ENCODE results near the gene PRDX5. TPM values are rescaled to one million over a fixed set of nuclear protein-coding genes. Genes with fewer than 3 reads are reported as not detected.

The PRDX5 gene
- total and polyA plus RNA-seq, 9 of the 15 experiments (the other 6 are each of a cell fraction or from before 2014, with no cell fraction given): 40.8 to 327 (median 204) TPM

DNA sequence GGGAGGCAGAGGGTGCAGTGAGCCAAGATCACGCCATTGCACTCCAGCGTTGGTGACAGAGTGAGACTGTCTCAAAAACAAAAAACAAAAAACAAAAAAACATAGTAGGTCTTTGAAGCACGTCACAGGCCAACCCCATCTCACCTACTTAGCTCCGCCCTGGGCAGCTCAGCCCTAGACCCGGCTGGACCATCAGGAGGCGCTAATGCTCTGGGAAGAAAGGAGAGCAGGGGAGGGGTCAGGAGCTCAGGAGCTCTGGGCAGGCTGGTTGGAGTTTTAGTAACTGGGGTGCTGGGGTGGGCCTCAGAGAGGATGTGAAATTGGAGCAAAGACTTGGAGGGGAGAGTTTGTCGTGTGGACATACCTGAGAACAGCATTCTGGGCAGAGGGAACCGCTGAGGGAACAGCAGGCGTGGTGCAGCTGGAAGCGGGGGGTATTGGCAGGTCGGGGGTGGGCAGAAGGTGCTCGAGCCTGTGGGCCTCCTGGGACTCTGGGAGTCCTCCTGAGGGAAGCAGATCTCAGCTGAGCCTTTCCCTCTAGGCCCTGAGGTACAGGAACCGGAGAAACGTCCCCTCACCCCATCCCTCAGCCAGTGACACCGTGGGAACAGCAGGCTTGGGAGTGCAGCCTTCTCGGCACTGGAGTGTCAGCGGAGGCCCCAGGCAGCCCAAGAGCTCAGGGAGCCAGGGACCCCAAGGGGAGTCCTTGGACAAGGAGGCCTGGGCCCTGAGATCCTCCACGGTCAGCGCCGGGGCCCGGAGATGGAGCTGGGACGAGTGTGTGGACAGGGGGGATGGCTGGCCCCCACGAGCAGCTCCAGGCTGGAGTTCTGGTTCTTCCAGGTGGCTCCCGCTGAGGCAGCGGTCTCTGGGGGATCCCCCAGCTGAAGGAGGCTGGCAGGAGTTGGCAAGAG lies 38.8 kb downstream of the PRDX5 start (continued):
- TF ChIP-seq, protein P1, sequence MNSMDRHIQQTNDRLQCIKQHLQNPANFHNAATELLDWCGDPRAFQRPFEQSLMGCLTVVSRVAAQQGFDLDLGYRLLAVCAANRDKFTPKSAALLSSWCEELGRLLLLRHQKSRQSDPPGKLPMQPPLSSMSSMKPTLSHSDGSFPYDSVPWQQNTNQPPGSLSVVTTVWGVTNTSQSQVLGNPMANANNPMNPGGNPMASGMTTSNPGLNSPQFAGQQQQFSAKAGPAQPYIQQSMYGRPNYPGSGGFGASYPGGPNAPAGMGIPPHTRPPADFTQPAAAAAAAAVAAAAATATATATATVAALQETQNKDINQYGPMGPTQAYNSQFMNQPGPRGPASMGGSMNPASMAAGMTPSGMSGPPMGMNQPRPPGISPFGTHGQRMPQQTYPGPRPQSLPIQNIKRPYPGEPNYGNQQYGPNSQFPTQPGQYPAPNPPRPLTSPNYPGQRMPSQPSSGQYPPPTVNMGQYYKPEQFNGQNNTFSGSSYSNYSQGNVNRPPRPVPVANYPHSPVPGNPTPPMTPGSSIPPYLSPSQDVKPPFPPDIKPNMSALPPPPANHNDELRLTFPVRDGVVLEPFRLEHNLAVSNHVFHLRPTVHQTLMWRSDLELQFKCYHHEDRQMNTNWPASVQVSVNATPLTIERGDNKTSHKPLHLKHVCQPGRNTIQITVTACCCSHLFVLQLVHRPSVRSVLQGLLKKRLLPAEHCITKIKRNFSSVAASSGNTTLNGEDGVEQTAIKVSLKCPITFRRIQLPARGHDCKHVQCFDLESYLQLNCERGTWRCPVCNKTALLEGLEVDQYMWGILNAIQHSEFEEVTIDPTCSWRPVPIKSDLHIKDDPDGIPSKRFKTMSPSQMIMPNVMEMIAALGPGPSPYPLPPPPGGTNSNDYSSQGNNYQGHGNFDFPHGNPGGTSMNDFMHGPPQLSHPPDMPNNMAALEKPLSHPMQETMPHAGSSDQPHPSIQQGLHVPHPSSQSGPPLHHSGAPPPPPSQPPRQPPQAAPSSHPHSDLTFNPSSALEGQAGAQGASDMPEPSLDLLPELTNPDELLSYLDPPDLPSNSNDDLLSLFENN (IDR thresholded peaks at IDR 0.05; ENCODE audit: low read depth in 2 of 2, low read length in 2 of 2): no peak
- TF ChIP-seq, protein P2, sequence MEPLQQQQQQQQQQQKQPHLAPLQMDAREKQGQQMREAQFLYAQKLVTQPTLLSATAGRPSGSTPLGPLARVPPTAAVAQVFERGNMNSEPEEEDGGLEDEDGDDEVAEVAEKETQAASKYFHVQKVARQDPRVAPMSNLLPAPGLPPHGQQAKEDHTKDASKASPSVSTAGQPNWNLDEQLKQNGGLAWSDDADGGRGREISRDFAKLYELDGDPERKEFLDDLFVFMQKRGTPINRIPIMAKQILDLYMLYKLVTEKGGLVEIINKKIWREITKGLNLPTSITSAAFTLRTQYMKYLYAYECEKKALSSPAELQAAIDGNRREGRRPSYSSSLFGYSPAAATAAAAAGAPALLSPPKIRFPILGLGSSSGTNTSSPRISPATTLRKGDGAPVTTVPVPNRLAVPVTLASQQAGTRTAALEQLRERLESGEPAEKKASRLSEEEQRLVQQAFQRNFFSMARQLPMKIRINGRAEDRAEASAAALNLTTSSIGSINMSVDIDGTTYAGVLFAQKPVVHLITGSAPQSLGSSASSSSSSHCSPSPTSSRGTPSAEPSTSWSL (CRISPR knock-in tag; IDR thresholded peaks at IDR 0.05; ENCODE audit: borderline replicate concordance): no peak
- no peak for TF ChIP-seq NCOA2 (IDR thresholded peaks at IDR 0.05; ENCODE audit: partially characterized antibody in 2 of 2)
- TF ChIP-seq MXI1 (IDR thresholded peaks at IDR 0.05; ENCODE audit: low read depth, low read length): no peak
- TF ChIP-seq ZNF766 (CRISPR knock-in tag; conservative IDR thresholded peaks at IDR 0.05): no peak
- TF ChIP-seq, protein P3, sequence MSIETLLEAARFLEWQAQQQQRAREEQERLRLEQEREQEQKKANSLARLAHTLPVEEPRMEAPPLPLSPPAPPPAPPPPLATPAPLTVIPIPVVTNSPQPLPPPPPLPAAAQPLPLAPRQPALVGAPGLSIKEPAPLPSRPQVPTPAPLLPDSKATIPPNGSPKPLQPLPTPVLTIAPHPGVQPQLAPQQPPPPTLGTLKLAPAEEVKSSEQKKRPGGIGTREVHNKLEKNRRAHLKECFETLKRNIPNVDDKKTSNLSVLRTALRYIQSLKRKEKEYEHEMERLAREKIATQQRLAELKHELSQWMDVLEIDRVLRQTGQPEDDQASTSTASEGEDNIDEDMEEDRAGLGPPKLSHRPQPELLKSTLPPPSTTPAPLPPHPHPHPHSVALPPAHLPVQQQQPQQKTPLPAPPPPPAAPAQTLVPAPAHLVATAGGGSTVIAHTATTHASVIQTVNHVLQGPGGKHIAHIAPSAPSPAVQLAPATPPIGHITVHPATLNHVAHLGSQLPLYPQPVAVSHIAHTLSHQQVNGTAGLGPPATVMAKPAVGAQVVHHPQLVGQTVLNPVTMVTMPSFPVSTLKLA (conservative IDR thresholded peaks at IDR 0.05): no peak
- 0 out of 2 replicates have a peak, but pooled peaks have one; percentile 18 for TF ChIP-seq CREB1 (IDR thresholded peaks at IDR 0.05)
- TF ChIP-seq CREB1 (CRISPR knock-in tag; IDR thresholded peaks at IDR 0.05): peak; percentile 64
- no peak for TF ChIP-seq HMG20A (CRISPR knock-in tag; conservative IDR thresholded peaks at IDR 0.05)
- no peak for TF ChIP-seq HSF4 (CRISPR knock-in tag; IDR thresholded peaks at IDR 0.05; ENCODE audit: borderline replicate concordance)
- no peak for TF ChIP-seq ZNF79 (CRISPR knock-in tag; IDR thresholded peaks at IDR 0.05; ENCODE audit: low read depth)
- TF ChIP-seq MAZ (CRISPR knock-in tag; conservative IDR thresholded peaks at IDR 0.05 in 1 of 2, IDR thresholded peaks at IDR 0.05 in 1 of 2): peak; percentile 93 to 100
- TF ChIP-seq MCM3 (IDR thresholded peaks at IDR 0.05): no peak
- TF ChIP-seq CREBBP (IDR thresholded peaks at IDR 0.05; ENCODE audit: low read depth, low read length): no peak
- no peak for TF ChIP-seq NFIX (CRISPR knock-in tag; IDR thresholded peaks at IDR 0.05; ENCODE audit: low read depth)
- TF ChIP-seq ZNF232 (CRISPR knock-in tag; IDR thresholded peaks at IDR 0.05): no peak
- no peak for TF ChIP-seq TEAD1 (CRISPR knock-in tag; IDR thresholded peaks at IDR 0.05)
- TF ChIP-seq ZNF717 (CRISPR knock-in tag; IDR thresholded peaks at IDR 0.05): no peak
- no peak for TF ChIP-seq KLF16 (IDR thresholded peaks at IDR 0.05)
- TF ChIP-seq COPS2 (conservative IDR thresholded peaks at IDR 0.05): no peak
- no peak for TF ChIP-seq ZNF274 (IDR thresholded peaks at IDR 0.05; ENCODE audit: borderline replicate concordance, low read depth, low read length)
